Activated T-cell treated with anti-CD3 and anti-CD28 coated beads, Interleukin-2, amount 50 U/mL, for 4 hours (primary cell): ENCODE data around the gene CDH23. TPM values are rescaled to one million over a fixed set of nuclear protein-coding genes. Genes with fewer than 3 reads are reported as not detected.

Experiments
- ATAC-seq, 2 donors: fragments of 200-7000 bp; cut with Tn5 transposase; one replicate each; pipeline ENCODE4 v1.10.0; 2021
- DNase-seq: peaks from one replicate; pipeline ENCODE4 v3.0.0-alpha.2; 2020
- H3K27me3 Mint-ChIP-seq: one replicate; pipeline ENCODE4 v1.8.0; 2021; ENCODE audit warnings: low read depth, mixed read lengths
- H3K36me3 Mint-ChIP-seq: one replicate; pipeline ENCODE4 v1.8.0; 2022; ENCODE audit warnings: mixed read lengths; ENCODE audit not compliant: insufficient read depth
- H3K4me1 Mint-ChIP-seq: one replicate; pipeline ENCODE4 v1.8.0; 2021; ENCODE audit warnings: low read depth, mixed read lengths
- H3K4me3 Mint-ChIP-seq: one replicate; pipeline ENCODE4 v1.8.0; 2021; ENCODE audit warnings: mild to moderate bottlenecking, moderate library complexity, mixed read lengths
- H3K9me3 Mint-ChIP-seq: one replicate; pipeline ENCODE4 v1.8.0; 2021; ENCODE audit warnings: mixed read lengths
- total RNA-seq, 3 donors: library from RNA; stranded (reverse); gene quantifications; one replicate each; pipeline ENCODE4 v1.2.1, GENCODE V29; 2021

CDH23 gene
- total RNA-seq, 3 donors from 2014 or later: 0.71 to 1.2 (median 1.1) TPM

DNA sequence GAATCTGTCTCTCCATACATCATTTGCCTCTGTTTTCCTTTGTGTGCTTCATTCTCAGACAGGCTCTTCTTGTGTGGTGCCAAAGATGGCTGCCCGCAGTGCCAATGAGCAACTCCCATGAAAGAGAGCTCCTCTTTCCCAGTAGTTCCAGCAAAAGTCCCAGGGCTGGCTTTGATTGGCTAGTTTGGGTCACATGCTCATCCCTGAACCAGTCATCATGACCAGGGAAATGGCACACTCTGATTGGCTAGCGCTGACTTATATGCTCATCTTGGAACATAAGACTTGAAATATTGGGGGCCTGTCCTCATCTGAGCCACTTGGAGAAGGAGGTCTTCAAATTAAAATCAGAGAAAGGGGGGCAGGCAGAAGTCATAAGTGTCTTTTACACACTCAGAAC is 112.7 kb downstream of the CDH23 start:
- H3K36me3 Mint-ChIP-seq: no peaks in the 10 kb centered on the region
- no peaks in the 10 kb centered on the region for H3K4me1 Mint-ChIP-seq

GRCh38 chr10:71511206-71511605 is 114.5 kb downstream of the CDH23 start:
- DNase-seq (no peak), ATAC-seq (no peak)
- Mint-ChIP-seq H3K4me1 (no peaks in the 10 kb centered on the region), H3K27me3 (no peaks in the 10 kb centered on the region), H3K36me3 (no peaks in the 10 kb centered on the region), H3K4me3 (no peak overlapping the region), H3K9me3 (no peaks in the 10 kb centered on the region)

More for the DNA sequence above, 112.7 kb downstream of the CDH23 start:
- Mint-ChIP-seq H3K27me3 (peaks cover 2% of the 10 kb centered on the region), H3K9me3 (no peaks in the 10 kb centered on the region), H3K4me3 (no peak overlapping the region)
- ATAC-seq (no peak), DNase-seq (no peak)

GRCh38 chr10:71512312-71512711 is 115.6 kb downstream of the CDH23 start:
- DNase-seq: no peak
- ATAC-seq: no peak
- Mint-ChIP-seq H3K36me3 (no peaks in the 10 kb centered on the region), H3K27me3 (no peaks in the 10 kb centered on the region), H3K9me3 (no peaks in the 10 kb centered on the region), H3K4me1 (no peaks in the 10 kb centered on the region), H3K4me3 (no peak overlapping the region)

- DNase-seq: no peak
- no peaks in the 10 kb centered on the region for H3K9me3 Mint-ChIP-seq
- no peak for ATAC-seq
- no peak overlapping the region for H3K4me3 Mint-ChIP-seq
- no peaks in the 10 kb centered on the region for H3K4me1 Mint-ChIP-seq
- H3K36me3 Mint-ChIP-seq: no peaks in the 10 kb centered on the region
- no peaks in the 10 kb centered on the region for H3K27me3 Mint-ChIP-seq
These were observed 116.2 kb downstream of the CDH23 start for GRCh38 chr10:71512761-71513539.

DNA sequence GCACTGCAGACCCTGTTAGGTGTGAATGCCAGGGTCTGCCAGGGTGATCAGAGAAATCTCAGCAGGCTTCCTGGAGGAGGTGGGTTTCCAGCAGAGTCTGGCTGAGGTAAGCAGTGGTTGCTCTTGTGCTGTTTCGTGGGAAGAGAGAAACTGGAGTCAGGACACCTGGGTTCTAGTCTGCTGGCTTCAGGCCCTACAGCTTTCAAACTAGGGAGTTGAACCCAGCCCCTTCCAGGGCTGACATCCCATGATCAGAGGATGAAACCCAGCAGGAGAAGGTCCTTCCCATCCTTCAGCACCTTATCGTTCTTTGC is 116.8 kb downstream of the CDH23 start:
- DNase-seq: no peak
- no peaks in the 10 kb centered on the region for H3K9me3 Mint-ChIP-seq
- ATAC-seq: no peak
- no peaks in the 10 kb centered on the region for H3K36me3 Mint-ChIP-seq
- no peaks in the 10 kb centered on the region for H3K27me3 Mint-ChIP-seq
- H3K4me3 Mint-ChIP-seq: no peak overlapping the region
- no peaks in the 10 kb centered on the region for H3K4me1 Mint-ChIP-seq

DNA sequence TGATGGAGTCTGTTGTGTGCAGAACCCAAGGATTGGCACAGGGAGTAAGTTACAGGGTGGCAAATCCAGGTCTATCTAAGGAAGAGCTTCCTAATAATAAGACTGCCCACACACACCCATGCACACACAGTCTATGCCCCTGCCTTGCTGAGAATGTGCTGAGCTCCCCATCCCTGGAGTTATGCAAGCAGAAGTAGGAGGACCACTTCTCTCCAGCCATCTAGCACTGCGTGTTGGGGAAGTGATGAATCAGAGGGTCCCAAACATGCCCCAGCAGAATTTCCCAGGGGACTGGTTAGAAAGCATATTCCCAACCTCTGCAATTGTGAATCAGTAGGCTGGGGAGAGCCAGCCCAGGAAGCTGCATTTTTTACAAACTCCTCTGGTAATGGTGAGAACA is 117.2 kb downstream of the CDH23 start:
- ATAC-seq (no peak), DNase-seq (no peak)
- H3K27me3 Mint-ChIP-seq: no peaks in the 10 kb centered on the region
- no peaks in the 10 kb centered on the region for H3K9me3 Mint-ChIP-seq
- H3K4me3 Mint-ChIP-seq: no peak overlapping the region
- H3K36me3 Mint-ChIP-seq: no peaks in the 10 kb centered on the region
- no peaks in the 10 kb centered on the region for H3K4me1 Mint-ChIP-seq

DNA sequence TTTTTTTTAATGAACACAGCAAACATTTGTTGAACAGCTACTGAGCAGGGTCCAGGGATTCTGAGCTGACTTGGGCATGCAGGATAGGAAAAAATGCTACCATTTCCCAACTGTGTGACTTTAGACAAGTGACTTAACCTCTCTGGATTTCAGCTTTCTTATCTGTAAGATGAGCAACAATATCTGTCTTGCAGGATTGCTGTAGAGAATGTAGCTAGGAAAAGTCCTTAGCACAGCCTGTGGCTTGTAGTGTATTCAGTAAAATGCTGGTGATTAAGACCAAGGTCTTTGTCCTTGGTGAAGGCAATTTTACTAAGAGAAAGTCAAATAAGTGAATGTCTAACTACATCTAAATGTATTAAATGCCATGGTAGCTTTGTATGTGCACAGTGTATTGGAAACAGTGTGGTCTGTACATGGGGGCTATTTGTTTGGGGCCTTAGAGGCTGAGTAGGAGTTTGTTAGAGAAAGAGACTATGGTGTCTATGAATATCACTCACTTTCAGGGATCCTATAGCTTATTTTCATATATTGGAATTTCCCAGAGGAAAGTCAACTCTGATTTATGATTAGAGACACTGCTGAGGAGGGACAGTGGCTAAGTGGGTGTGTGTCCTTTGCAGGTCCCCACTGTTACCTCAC is 118.9 kb downstream of the CDH23 start:
- DNase-seq: no peak
- no peaks in the 10 kb centered on the region for H3K27me3 Mint-ChIP-seq
- H3K4me1 Mint-ChIP-seq: no peaks in the 10 kb centered on the region
- ATAC-seq: no peak
- H3K9me3 Mint-ChIP-seq: no peaks in the 10 kb centered on the region
- no peaks in the 10 kb centered on the region for H3K36me3 Mint-ChIP-seq
- H3K4me3 Mint-ChIP-seq: no peak overlapping the region

DNA sequence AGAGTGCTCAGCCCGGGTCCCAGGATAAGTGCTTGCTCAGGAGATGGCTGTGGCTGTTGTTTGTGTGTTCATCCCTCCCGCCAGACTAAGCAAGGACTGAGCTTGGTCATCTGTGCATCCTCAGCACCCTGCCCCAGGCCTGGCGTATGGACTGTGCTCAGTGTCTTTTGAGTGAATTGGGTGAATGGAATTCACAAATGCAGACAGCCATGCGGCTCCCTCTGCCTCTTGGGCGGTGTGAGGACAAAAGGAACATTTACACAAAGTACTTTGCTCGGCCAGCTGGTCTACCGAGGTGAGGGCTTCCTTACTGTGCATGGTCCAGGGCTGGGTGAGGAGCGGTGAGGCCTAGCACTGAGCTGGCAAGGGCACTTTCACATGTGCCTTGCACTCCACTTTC is 120.2 kb downstream of the CDH23 start:
- DNase-seq (no peak), ATAC-seq (no peak)
- H3K9me3 Mint-ChIP-seq: no peaks in the 10 kb centered on the region
- H3K27me3 Mint-ChIP-seq: peaks cover 4% of the 10 kb centered on the region
- no peaks in the 10 kb centered on the region for H3K36me3 Mint-ChIP-seq
- H3K4me1 Mint-ChIP-seq: no peaks in the 10 kb centered on the region
- H3K4me3 Mint-ChIP-seq: no peak overlapping the region

- Mint-ChIP-seq H3K36me3 (no peaks in the 10 kb centered on the region), H3K9me3 (no peaks in the 10 kb centered on the region), H3K27me3 (peaks cover 4% of the 10 kb centered on the region), H3K4me3 (no peak overlapping the region), H3K4me1 (no peaks in the 10 kb centered on the region)
- ATAC-seq: no peak
- DNase-seq: no peak
These were observed 120.8 kb downstream of the CDH23 start for GRCh38 chr10:71517298-71518169.

- no peaks in the 10 kb centered on the region for H3K4me1 Mint-ChIP-seq
- H3K9me3 Mint-ChIP-seq: no peaks in the 10 kb centered on the region
- no peaks in the 10 kb centered on the region for H3K36me3 Mint-ChIP-seq
- DNase-seq (no peak), ATAC-seq (no peak)
- no peak overlapping the region for H3K4me3 Mint-ChIP-seq
- H3K27me3 Mint-ChIP-seq: peaks cover 15% of the 10 kb centered on the region
These were observed 123.3 kb downstream of the CDH23 start for GRCh38 chr10:71520042-71520441.

DNA sequence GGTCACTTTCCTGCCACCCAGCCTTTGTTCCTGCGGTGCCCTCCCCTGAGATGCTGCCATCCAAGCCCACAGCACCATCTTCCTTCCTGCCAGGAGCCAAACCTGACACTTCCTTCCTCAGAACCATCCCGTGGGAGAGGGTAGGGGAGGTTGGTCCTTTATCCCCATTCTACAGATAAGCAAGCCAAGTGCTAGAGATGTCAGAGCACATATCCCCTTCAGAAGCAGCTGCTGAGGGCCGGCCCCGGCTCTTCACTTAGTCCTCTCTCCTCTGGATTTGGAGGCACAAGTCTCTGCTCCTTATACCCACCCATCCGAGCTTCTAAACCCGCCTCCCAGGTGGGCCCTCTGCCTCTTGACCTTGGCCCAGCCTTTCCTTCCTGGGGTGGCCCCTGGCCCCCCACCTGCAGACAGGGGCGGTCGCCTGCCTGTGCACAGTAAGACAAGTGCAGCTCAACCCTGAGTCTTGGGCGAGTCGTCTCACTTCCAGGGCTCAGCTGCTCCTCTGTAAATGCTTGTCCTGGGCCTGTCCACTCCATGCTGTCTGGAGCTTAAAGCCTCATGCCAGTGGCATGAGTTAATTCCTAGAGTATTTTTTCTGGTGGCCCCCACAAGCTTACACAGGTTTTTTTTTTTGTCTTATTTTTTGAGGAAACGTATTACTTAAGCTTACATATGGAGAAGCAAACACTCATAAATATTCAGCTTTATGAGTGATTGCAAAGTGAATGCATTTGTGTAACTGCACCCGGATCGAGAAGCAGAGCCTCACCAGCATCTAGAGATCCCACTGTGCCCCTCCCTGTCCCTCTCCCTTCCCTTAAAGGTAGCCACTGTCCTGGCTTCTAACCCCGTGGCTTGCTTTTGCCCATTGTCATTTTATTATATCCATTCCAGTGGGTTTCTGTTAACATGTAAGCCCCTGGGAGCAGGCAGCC is 125.1 kb downstream of the CDH23 start:
- no peaks in the 10 kb centered on the region for H3K4me1 Mint-ChIP-seq
- peaks cover 15% of the 10 kb centered on the region for H3K27me3 Mint-ChIP-seq
- no peak overlapping the region for H3K4me3 Mint-ChIP-seq
- H3K9me3 Mint-ChIP-seq: no peaks in the 10 kb centered on the region
- no peak for ATAC-seq
- no peaks in the 10 kb centered on the region for H3K36me3 Mint-ChIP-seq
- DNase-seq: no peak

- no peak for ATAC-seq
- Mint-ChIP-seq H3K9me3 (no peaks in the 10 kb centered on the region), H3K27me3 (peaks cover 15% of the 10 kb centered on the region), H3K36me3 (no peaks in the 10 kb centered on the region), H3K4me3 (no peak overlapping the region), H3K4me1 (no peaks in the 10 kb centered on the region)
- DNase-seq: no peak
These were observed 125.9 kb downstream of the CDH23 start for GRCh38 chr10:71522442-71523144.

DNA sequence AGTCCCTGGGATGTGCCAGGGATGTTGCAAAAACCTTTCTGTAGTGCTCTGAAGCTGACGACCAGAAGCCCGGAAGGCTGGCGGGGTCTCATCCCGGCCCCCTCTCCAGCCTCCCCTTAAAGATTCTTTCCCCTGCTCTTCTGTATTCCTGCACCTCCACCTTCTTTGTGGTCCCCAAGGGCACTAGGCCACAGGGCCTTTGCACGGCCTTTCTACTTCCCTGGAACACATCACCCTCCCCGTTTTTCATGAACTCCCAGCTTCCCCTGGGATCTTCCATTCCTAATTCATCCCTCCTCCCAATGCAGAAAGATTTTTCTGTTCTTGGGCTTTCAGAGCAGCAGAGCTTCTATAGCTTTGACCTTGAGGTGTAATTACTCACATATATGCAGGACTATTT is 127.0 kb downstream of the CDH23 start:
- ATAC-seq (no peak), DNase-seq (no peak)

More for the DNA sequence above, 127.0 kb downstream of the CDH23 start:
- peaks cover 15% of the 10 kb centered on the region for H3K27me3 Mint-ChIP-seq
- no peaks in the 10 kb centered on the region for H3K36me3 Mint-ChIP-seq
- no peaks in the 10 kb centered on the region for H3K9me3 Mint-ChIP-seq
- no peaks in the 10 kb centered on the region for H3K4me1 Mint-ChIP-seq
- H3K4me3 Mint-ChIP-seq: no peak overlapping the region
